Testis (tissue), 3 donors: ENCODE data around the gene ENTPD8. TPM values are rescaled to one million over a fixed set of nuclear protein-coding genes. Genes with fewer than 3 reads are reported as not detected.

Experiments used
- DNase-seq: peaks from one replicate; pipeline ENCODE4 v3.0.0-alpha.2; 2019
- H3K27ac ChIP-seq, 2 donors: fragments of 200-600 bp; sonication (generic); one replicate each; pipeline ENCODE4 v1.5.1; 2019
- H3K27me3 ChIP-seq: fragments of 200-600 bp; sonication (generic); one replicate; pipeline ENCODE4 v1.5.1; 2019
- H3K36me3 ChIP-seq: fragments of 200-600 bp; sonication (generic); one replicate; pipeline ENCODE4 v1.5.1; 2017; ENCODE audit warnings: low read depth; ENCODE audit errors: missing control alignments
- H3K4me1 ChIP-seq: fragments of 200-600 bp; sonication (generic); one replicate; pipeline ENCODE4 v1.5.1; 2019
- H3K4me3 ChIP-seq, 2 donors: fragments of 200-600 bp; sonication (generic); one replicate each; pipeline ENCODE4 v1.5.1; 2017 to 2019
- H3K9me3 ChIP-seq: fragments of 200-600 bp; sonication (generic); one replicate; pipeline ENCODE4 v1.5.1; 2017
- POLR2A ChIP-seq: fragments of 450-650 bp; IDR thresholded peaks from one replicate; pipeline ENCODE4 v1.6.1; 2017; ENCODE audit warnings: antibody characterized with exemption, mild to moderate bottlenecking, moderate library complexity
- WGBS, 2 donors: methylation state at CpG; one replicate each; pipeline ENCODE4 v1.1.5; 2018; 5-methylcytosine and 5-hydroxymethylcytosine counted together
- intact Hi-C: fragments of 100-400 bp; cut with DNase I; formaldehyde crosslinking; loops from one replicate; pipeline ENCODE4 v1.15.1; 2023; ENCODE audit warnings: low total_unique reads
- polyA plus RNA-seq: library from polyadenylated mRNA; stranded (reverse); fragments of 350-450 nt; fragmentation: Illumina TruSeq; extraction: RNeasy Lipid Tissue Mini Kit (QIAGEN cat#74804); gene quantifications from one replicate; pipeline ENCODE4 v1.2.3, GENCODE V29; 2014; ENCODE audit warnings: low read depth, low replicate concordance; ENCODE audit not compliant: insufficient read depth
- total RNA-seq, 2 donors: library from RNA; depleted of rRNA; stranded (reverse); fragments of >200 nt; gene quantifications; one replicate each; pipeline ENCODE4 v1.2.3, GENCODE V29; 2016
- TF ChIP-seq, protein P1 (sequence below), 3 experiments: fragments of 450-650 bp in 2 of 3; fragments of 200-600 bp in 1 of 3; sonication (generic) in 1 of 3; IDR thresholded peaks; one replicate each; pipeline ENCODE4 v1.5.1; 2016 to 2019; ENCODE audit warnings: antibody characterized with exemption in 3 of 3, mild to moderate bottlenecking in 2 of 3, moderate library complexity in 1 of 3

The ENTPD8 gene
- total and polyA plus RNA-seq, 3 donors from 2014 or later, result 0.37 to 2.2 (median 2.0) TPM

DNA sequence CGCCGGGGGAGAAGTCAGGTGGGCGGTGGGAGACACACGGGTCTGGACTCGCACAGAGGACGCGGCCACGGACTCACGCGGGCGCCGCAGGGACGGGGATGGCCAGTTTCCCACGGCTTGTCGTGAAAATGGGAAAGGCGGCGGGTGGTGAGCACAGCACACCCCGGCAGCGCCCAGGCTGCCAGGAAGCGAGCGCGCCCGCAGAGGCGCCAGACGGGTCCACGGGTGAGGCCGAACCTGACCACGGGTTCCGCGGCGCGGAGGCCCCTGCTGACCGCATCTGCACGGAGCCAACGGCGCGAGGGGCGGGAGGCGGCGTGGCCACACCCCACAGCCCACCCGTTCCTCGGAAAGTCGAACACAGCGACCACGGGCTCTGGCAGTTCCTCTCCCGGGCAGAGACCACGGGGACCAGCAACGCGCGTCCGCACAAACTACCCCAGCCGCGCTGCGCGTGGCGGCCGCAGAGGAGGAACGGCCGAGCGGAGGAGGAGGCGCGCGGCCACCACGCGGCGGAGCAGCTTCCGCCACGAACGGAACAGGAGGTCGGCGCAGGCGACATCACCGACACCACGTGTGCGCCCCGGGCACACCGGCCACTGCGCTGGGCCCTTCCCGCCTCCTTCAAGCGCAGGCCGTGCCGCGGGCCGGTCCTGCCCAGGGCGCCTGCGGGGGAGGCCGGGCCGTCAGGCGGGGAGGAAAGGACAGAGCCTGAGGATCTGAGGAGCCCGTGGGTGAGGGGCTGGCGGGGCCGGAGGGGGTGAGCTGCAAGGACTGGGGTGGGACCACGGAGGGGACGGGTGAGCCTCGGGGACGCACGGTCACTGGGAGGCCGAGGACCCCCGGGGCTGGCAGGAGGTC is 23.8 kb downstream of the ENTPD8 start:
- Histone ChIP-seq H3K27me3 (no peaks in the 10 kb centered on the region), H3K9me3 (no peaks in the 10 kb centered on the region), H3K4me3 (peak overlapping the region; percentile 42 to 59), H3K36me3 (no peaks in the 10 kb centered on the region), H3K27ac (peak overlapping the region; percentile 4 to 50), H3K4me1 (peaks cover 4% of the 10 kb centered on the region)
- no peak for TF ChIP-seq POLR2A
- TF ChIP-seq, protein P1, sequence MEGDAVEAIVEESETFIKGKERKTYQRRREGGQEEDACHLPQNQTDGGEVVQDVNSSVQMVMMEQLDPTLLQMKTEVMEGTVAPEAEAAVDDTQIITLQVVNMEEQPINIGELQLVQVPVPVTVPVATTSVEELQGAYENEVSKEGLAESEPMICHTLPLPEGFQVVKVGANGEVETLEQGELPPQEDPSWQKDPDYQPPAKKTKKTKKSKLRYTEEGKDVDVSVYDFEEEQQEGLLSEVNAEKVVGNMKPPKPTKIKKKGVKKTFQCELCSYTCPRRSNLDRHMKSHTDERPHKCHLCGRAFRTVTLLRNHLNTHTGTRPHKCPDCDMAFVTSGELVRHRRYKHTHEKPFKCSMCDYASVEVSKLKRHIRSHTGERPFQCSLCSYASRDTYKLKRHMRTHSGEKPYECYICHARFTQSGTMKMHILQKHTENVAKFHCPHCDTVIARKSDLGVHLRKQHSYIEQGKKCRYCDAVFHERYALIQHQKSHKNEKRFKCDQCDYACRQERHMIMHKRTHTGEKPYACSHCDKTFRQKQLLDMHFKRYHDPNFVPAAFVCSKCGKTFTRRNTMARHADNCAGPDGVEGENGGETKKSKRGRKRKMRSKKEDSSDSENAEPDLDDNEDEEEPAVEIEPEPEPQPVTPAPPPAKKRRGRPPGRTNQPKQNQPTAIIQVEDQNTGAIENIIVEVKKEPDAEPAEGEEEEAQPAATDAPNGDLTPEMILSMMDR (IDR thresholded peaks at IDR 0.05), result no peak
- intact Hi-C loops, result no loop called here
- WGBS, 2 donors, result 65 to 75% methylated on average over 15 to 98 of the region's 99 CpGs
- DNase-seq, result no peak

DNA sequence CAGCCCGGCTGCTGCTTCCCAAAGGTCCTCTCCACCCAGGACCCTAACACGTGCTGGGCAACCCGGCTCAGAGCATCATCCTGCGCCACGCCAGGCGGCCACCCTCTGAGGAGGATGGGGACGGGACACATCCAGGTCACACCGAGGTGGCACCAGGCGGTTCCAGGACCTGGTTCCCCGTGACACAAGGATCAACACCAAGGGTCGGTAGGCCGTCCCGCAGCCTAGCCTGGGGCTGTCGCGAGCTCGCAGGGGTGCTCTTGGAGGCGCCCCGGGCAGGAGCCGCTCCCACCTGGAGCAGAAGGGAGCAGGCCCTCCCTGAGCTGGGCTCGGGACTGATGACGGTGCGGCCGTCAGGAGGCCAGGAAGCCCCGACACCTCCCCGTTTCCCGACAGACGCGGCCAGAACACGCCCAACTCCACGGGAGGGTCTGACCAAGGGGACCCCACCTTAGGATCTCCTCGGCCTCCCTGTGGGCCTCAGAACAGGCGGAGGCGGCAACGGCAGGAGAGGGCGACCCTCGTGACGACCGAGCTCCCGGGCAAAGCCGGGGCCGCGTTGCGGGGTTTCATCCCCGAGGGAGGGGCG is 24.5 kb downstream of the ENTPD8 start:
- no peaks in the 10 kb centered on the region for H3K9me3 ChIP-seq
- H3K27me3 ChIP-seq, result no peaks in the 10 kb centered on the region
- intact Hi-C loops, result no loop called here
- H3K27ac ChIP-seq, result peak overlapping the region; percentile 4 to 50
- DNase-seq, result no peak
- no peak for TF ChIP-seq POLR2A
- TF ChIP-seq, protein P1 (IDR thresholded peaks at IDR 0.05), result no peak
- H3K4me1 ChIP-seq, result peaks cover 7% of the 10 kb centered on the region
- H3K36me3 ChIP-seq, result no peaks in the 10 kb centered on the region
- 75 to 84% methylated on average over 16 to 32 of the region's 45 CpGs for WGBS, 2 donors
- H3K4me3 ChIP-seq, result peak overlapping the region; percentile 42 to 59

DNA sequence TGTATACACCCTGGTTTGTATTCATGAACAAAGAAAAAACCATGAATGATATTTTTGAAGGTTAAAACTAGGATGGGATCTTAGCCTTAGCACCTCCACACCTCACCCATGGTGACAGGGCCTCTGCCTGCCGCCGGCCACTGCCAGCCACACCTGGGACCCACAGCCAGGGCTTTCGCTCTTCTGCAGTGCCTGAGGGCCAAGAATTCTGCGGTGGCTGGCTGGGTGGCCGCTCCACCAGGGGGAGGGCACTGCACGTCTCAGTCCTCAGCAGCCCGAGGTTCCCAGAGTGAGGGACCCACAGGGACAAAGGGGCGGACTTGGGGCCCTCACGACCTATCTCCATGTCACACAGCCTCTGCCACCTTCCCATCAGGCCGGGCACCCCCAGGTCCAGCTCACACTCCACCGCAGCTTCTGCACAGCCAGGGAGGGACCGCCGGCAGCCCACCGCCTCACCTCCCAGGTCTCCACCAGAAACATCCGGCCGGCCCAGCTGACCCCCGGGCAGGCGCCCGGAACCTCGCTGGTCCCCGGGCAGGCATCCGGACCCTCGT is 25.1 kb downstream of the ENTPD8 start:
- H3K36me3 ChIP-seq, result no peaks in the 10 kb centered on the region
- WGBS, 2 donors, result 78% methylated on average over 22 of the region's 23 CpGs; no CpG with 5 or more reads in 1 of the 2 donors
- intact Hi-C loops, result no loop called here
- peaks cover 13% of the 10 kb centered on the region for H3K4me1 ChIP-seq
- TF ChIP-seq POLR2A, result no peak
- TF ChIP-seq, protein P1 (IDR thresholded peaks at IDR 0.05), result no peak
- H3K4me3 ChIP-seq, result peak overlapping the region in 1 of 2 donors; percentile 59
- no peak for DNase-seq
- H3K27ac ChIP-seq, result no peak overlapping the region
- no peaks in the 10 kb centered on the region for H3K9me3 ChIP-seq
- no peaks in the 10 kb centered on the region for H3K27me3 ChIP-seq

DNA sequence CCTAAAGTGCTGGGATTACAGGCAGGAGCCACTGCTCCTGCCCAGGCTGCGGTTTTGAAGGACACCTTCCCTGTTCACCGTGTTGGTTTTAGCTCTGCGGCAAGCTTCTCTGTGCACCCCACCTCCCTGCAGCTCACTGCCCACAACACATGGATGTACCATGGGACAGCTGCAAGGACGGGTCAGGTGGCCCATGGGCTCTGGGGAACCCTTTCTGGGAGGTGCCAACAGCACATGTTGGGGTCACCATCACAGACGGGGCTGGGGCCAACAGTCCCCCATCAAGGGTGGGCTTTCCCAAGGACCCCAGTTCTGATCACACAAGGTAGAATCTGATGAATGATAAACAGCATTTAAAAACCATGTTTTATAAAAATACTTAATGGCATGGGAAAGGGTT is 25.7 kb downstream of the ENTPD8 start:
- intact Hi-C loops, result no loop called here
- Histone ChIP-seq H3K4me1 (peaks cover 18% of the 10 kb centered on the region), H3K27me3 (no peaks in the 10 kb centered on the region), H3K27ac (no peak overlapping the region), H3K4me3 (no peak overlapping the region), H3K36me3 (no peaks in the 10 kb centered on the region), H3K9me3 (no peaks in the 10 kb centered on the region)
- 86 to 94% methylated on average over 2 to 5 of the region's 5 CpGs for WGBS, 2 donors
- no peak for TF ChIP-seq POLR2A
- TF ChIP-seq, protein P1 (IDR thresholded peaks at IDR 0.05), result no peak
- no peak for DNase-seq
